HG03354 (cell line): ENCODE measurements around the gene EIF1B.
"Not testable (repeated sequence)": the region's sequence is repeated elsewhere in the genome, so short reads cannot be mapped to it uniquely, and the experiment has no call there.

Source experiments
- ATAC-seq: cut with Tn5 transposase; IDR thresholded peaks from one replicate; pipeline ENCODE4 v1.9.1; 2021; ENCODE audit warnings: mild to moderate bottlenecking; ENCODE audit not compliant: unreplicated experiment, poor library complexity, severe bottlenecking

The EIF1B gene

GRCh38 chr3:40309418-40309924, at the start of gene EIF1B:
EIF1B (plus strand) TSS chr3:40309707; CDS start chr3:40309942, 235 bp downstream.
- ATAC-seq = peak; percentile 97

- ATAC-seq = no peak
These were observed 47.2 kb upstream of the EIF1B start for GRCh38 chr3:40262331-40262730.

- no peak for ATAC-seq
These were observed 45.1 kb upstream of the EIF1B start for GRCh38 chr3:40264451-40264850.

GRCh38 chr3:40265181-40265580, 44.3 kb upstream of the EIF1B start:
- ATAC-seq = no peak

- ATAC-seq = no peak
These were observed 41.4 kb upstream of the EIF1B start for GRCh38 chr3:40267937-40268724.

- ATAC-seq = no peak
These were observed 40.5 kb upstream of the EIF1B start for GRCh38 chr3:40268802-40269524.

GRCh38 chr3:40278791-40279190, 30.7 kb upstream of the EIF1B start:
- ATAC-seq = no peak

GRCh38 chr3:40281995-40282394, 27.5 kb upstream of the EIF1B start:
- no peak for ATAC-seq

GRCh38 chr3:40283057-40283456, 26.4 kb upstream of the EIF1B start:
- ATAC-seq = not testable (repeated sequence)

GRCh38 chr3:40287248-40287647, 22.3 kb upstream of the EIF1B start:
- ATAC-seq = no peak

GRCh38 chr3:40290396-40290795, 19.1 kb upstream of the EIF1B start:
- ATAC-seq = no peak

- no peak for ATAC-seq
These were observed 18.0 kb upstream of the EIF1B start for GRCh38 chr3:40291471-40291870.

GRCh38 chr3:40292637-40293349, 16.7 kb upstream of the EIF1B start:
- ATAC-seq = no peak

GRCh38 chr3:40294434-40294833, 15.1 kb upstream of the EIF1B start:
- no peak for ATAC-seq

- no peak for ATAC-seq
These were observed 11.4 kb upstream of the EIF1B start for GRCh38 chr3:40298075-40298474.

- no peak for ATAC-seq
These were observed 10.3 kb upstream of the EIF1B start for GRCh38 chr3:40299130-40299720.

- no peak for ATAC-seq
These were observed 9.7 kb upstream of the EIF1B start for GRCh38 chr3:40299721-40300335.

- ATAC-seq = no peak
These were observed 6.7 kb upstream of the EIF1B start for GRCh38 chr3:40302784-40303183.

- no peak for ATAC-seq
These were observed 5.2 kb upstream of the EIF1B start for GRCh38 chr3:40304352-40304751.

GRCh38 chr3:40306336-40306735, 3.2 kb upstream of the EIF1B start:
- ATAC-seq = no peak
